ENCODE results near the gene CFAP73. TPM values are rescaled to one million over a fixed set of nuclear protein-coding genes. Genes with fewer than 3 reads are reported as not detected.

The CFAP73 gene
- total RNA-seq, 1 experiment from 2014 or later, result 0.23 TPM

DNA sequence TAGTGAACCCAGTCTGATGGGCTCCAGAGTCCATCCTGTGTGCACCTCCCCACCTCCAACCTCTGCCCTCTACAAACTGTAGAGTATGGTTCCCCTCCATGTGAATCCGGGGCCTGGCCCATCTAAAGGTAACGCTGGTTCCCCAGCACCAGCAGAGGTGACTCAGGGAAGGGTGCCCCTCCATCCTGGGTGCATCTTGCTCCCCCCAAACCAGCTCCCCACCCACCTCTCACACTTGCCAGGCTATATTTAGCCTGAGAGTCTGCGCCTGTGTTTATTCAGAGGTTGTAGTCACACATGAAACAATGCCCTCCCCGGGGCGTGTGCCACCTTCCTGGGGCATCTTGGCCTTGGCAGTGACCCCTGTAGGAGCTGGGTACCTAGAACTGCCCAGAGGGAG, 40.2 kb upstream of the CFAP73 start:
- ChIA-PET CTCF (no interaction called here), POLR2A (no interaction called here)
- intact Hi-C loops (cut with micrococcal nuclease; ENCODE audit: unreplicated experiment), result no loop called here
- H3K27me3 Mint-ChIP-seq (ENCODE audit: insufficient read depth, unreplicated experiment), result peaks cover 4% of the 10 kb centered on the region
- H3K4me3 Mint-ChIP-seq (ENCODE audit: unreplicated experiment), result no peak overlapping the region
- Histone ChIP-seq H3K36me3 (ENCODE audit: control insufficient read depth, insufficient read depth, low read length) (no peaks in the 10 kb centered on the region), H3K4me1 (no peaks in the 10 kb centered on the region), H3K27me3 (replicated peaks; ENCODE audit: control insufficient read depth, insufficient read depth, low read length) (no peaks in the 10 kb centered on the region), H3K9me3 (no peaks in the 10 kb centered on the region), H3K4me3 (ENCODE audit: low read depth, low read length) (no peak overlapping the region)
- H3K27ac Mint-ChIP-seq (ENCODE audit: unreplicated experiment), result no peak overlapping the region
- no TSS peak for BruUV-seq (replicated peaks)
- TF ChIP-seq, protein P1, sequence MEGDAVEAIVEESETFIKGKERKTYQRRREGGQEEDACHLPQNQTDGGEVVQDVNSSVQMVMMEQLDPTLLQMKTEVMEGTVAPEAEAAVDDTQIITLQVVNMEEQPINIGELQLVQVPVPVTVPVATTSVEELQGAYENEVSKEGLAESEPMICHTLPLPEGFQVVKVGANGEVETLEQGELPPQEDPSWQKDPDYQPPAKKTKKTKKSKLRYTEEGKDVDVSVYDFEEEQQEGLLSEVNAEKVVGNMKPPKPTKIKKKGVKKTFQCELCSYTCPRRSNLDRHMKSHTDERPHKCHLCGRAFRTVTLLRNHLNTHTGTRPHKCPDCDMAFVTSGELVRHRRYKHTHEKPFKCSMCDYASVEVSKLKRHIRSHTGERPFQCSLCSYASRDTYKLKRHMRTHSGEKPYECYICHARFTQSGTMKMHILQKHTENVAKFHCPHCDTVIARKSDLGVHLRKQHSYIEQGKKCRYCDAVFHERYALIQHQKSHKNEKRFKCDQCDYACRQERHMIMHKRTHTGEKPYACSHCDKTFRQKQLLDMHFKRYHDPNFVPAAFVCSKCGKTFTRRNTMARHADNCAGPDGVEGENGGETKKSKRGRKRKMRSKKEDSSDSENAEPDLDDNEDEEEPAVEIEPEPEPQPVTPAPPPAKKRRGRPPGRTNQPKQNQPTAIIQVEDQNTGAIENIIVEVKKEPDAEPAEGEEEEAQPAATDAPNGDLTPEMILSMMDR (IDR thresholded peaks at IDR 0.05; ENCODE audit: insufficient read depth in 1 of 2, low read depth in 1 of 2, low read length in 1 of 2, severe bottlenecking in 1 of 2, unreplicated experiment in 1 of 2), result no peak
- no peaks in the 10 kb centered on the region for H3K4me1 Mint-ChIP-seq (ENCODE audit: low read depth, unreplicated experiment)
- no peaks in the 10 kb centered on the region for H3K9me3 Mint-ChIP-seq (ENCODE audit: unreplicated experiment)
- H3K36me3 Mint-ChIP-seq (ENCODE audit: insufficient read depth, unreplicated experiment), result no peaks in the 10 kb centered on the region
- no peak for DNase-seq

DNA sequence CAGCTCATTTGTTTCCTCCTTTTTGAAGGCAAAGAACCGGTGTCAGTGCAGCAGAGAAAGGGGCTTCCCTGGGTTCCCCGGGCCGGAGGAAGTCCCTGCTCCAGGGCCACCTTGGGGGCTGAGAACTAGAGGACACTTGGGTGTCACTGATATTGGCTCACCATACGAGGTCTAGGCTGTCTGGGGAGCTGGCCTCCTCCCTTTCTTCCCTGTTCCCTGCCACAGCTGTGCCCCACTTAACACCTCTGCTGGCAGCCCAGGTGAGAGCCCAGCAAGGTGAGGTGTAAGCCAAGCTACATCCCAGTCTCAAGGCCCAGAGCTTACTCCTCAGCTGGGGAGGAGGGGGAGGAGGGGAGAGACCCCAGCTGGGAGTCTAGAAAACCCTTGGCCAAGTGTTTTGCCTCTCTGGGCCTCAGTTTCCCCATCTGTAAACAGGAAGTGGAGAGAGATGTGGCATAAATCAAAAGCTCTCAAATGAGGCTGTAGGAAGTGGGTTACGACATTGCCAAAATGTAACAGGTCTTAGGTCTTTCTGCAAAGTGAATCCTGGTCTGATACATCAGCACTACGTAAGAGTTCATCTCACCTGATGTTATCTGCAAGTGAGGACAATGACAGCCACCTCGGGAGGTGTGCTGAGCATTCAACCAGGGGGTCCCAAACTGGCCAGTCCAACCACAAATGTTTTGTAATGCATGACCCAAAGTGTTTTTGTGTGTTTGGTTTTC, 39.5 kb upstream of the CFAP73 start:
- Histone ChIP-seq H3K27me3 (replicated peaks; ENCODE audit: control insufficient read depth, insufficient read depth, low read length) (no peaks in the 10 kb centered on the region), H3K4me3 (ENCODE audit: low read depth, low read length) (no peak overlapping the region), H3K9me3 (no peaks in the 10 kb centered on the region), H3K4me1 (no peaks in the 10 kb centered on the region), H3K36me3 (ENCODE audit: control insufficient read depth, insufficient read depth, low read length) (no peaks in the 10 kb centered on the region)
- no peak overlapping the region for H3K4me3 Mint-ChIP-seq (ENCODE audit: unreplicated experiment)
- intact Hi-C loops (cut with micrococcal nuclease; ENCODE audit: unreplicated experiment), result no loop called here
- H3K9me3 Mint-ChIP-seq (ENCODE audit: unreplicated experiment), result no peaks in the 10 kb centered on the region
- H3K27me3 Mint-ChIP-seq (ENCODE audit: insufficient read depth, unreplicated experiment), result peaks cover 4% of the 10 kb centered on the region
- ChIA-PET POLR2A (no interaction called here), CTCF (no interaction called here)
- no peaks in the 10 kb centered on the region for H3K36me3 Mint-ChIP-seq (ENCODE audit: insufficient read depth, unreplicated experiment)
- no peaks in the 10 kb centered on the region for H3K4me1 Mint-ChIP-seq (ENCODE audit: low read depth, unreplicated experiment)
- TF ChIP-seq, protein P1 (IDR thresholded peaks at IDR 0.05; ENCODE audit: insufficient read depth in 1 of 2, low read depth in 1 of 2, low read length in 1 of 2, severe bottlenecking in 1 of 2, unreplicated experiment in 1 of 2), result no peak
- no peak for DNase-seq
- H3K27ac Mint-ChIP-seq (ENCODE audit: unreplicated experiment), result no peak overlapping the region
- no TSS peak for BruUV-seq (replicated peaks)

DNA sequence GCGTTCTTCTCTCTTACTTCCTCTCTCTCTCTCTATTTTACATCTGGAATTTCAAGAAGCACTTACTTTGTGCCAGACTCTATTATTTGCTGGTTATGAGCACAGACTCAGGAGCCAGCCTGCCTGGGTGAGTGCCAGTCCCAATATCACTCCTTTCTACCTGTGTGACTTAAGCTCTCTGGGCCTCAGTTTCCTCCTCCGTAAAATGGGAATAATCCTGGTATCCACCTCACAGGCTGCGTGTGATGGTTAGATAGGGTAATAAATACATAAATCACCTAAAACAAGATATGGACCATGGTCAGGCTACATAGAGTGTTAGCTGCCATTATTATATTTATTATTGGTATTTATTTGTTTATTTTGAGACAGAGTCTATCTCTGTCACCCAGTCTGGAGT, 38.3 kb upstream of the CFAP73 start:
- no TSS peak for BruUV-seq (replicated peaks)
- Mint-ChIP-seq H3K27ac (ENCODE audit: unreplicated experiment) (no peak overlapping the region), H3K4me1 (ENCODE audit: low read depth, unreplicated experiment) (no peaks in the 10 kb centered on the region), H3K27me3 (ENCODE audit: insufficient read depth, unreplicated experiment) (peaks cover 4% of the 10 kb centered on the region), H3K4me3 (ENCODE audit: unreplicated experiment) (no peak overlapping the region), H3K36me3 (ENCODE audit: insufficient read depth, unreplicated experiment) (no peaks in the 10 kb centered on the region), H3K9me3 (ENCODE audit: unreplicated experiment) (no peaks in the 10 kb centered on the region)
- no peak overlapping the region for H3K4me3 ChIP-seq (ENCODE audit: low read depth, low read length)
- no peaks in the 10 kb centered on the region for H3K9me3 ChIP-seq
- intact Hi-C loops (cut with micrococcal nuclease; ENCODE audit: unreplicated experiment), result no loop called here
- H3K36me3 ChIP-seq (ENCODE audit: control insufficient read depth, insufficient read depth, low read length), result no peaks in the 10 kb centered on the region
- TF ChIP-seq, protein P1 (IDR thresholded peaks at IDR 0.05; ENCODE audit: insufficient read depth in 1 of 2, low read depth in 1 of 2, low read length in 1 of 2, severe bottlenecking in 1 of 2, unreplicated experiment in 1 of 2), result no peak
- ChIA-PET POLR2A (no interaction called here), CTCF (no interaction called here)
- H3K4me1 ChIP-seq, result no peaks in the 10 kb centered on the region
- no peaks in the 10 kb centered on the region for H3K27me3 ChIP-seq (replicated peaks; ENCODE audit: control insufficient read depth, insufficient read depth, low read length)
- DNase-seq, result no peak
